Measurements from ENCODE around the gene SNCAIP. TPM values are rescaled to one million over a fixed set of nuclear protein-coding genes. Genes with fewer than 3 reads are reported as not detected.

SNCAIP gene
- total RNA-seq, 3 donors from 2014 or later (not counting 1 experiment from before 2014, with no cell fraction given), result 0.73 TPM; not detected in 2

DNA sequence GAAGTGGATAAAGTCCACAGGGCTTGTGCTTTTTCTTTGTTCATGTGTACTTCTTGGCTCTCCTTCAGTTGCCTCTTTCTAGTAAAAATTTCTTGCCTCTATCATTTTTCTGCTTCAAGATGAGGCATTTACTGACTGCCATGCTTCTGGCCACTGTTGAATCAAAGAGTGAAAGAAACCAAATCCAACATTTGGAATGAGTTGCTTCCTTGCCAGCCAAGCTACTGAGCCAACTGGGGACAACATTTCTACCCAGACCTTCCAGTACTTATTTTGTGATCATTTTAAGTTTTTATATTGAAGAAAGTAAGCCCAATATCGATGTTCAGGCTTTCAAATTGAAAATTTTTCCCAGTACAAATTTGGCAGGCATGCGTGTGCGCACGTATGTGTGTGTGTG, 73.2 kb downstream of the SNCAIP start:
- no peak overlapping the region for H3K4me3 Mint-ChIP-seq
- no peaks in the 10 kb centered on the region for H3K27me3 ChIP-seq (ENCODE audit: control insufficient read depth, insufficient read depth, low read length)
- H3K27ac ChIP-seq (ENCODE audit: low read length), result no peak overlapping the region
- DNase-seq (no peak), ATAC-seq (no peak)
- no peaks in the 10 kb centered on the region for H3K36me3 Mint-ChIP-seq
- H3K4me3 ChIP-seq (ENCODE audit: low read length), result no peak overlapping the region
- H3K27me3 Mint-ChIP-seq (ENCODE audit: low read depth in 2 of 2), result no peaks in the 10 kb centered on the region
- no peaks in the 10 kb centered on the region for H3K9me3 ChIP-seq (ENCODE audit: control insufficient read depth, insufficient read depth, low read length)
- H3K27ac Mint-ChIP-seq, result no peak overlapping the region
- no peak for TF ChIP-seq CTCF (IDR thresholded peaks at IDR 0.05)
- no peaks in the 10 kb centered on the region for H3K36me3 ChIP-seq (ENCODE audit: control insufficient read depth, insufficient read depth, low read length)
- 93% methylated on average over 4 of the region's 4 CpGs for WGBS (ENCODE audit: insufficient coverage)
- H3K4me1 ChIP-seq (ENCODE audit: control insufficient read depth, insufficient read depth, low read length), result no peaks in the 10 kb centered on the region
- peaks cover 3 to 4% of the 10 kb centered on the region in 2 donors for H3K9me3 Mint-ChIP-seq
- no peaks in the 10 kb centered on the region for H3K4me1 Mint-ChIP-seq
- intact Hi-C loops (cut with micrococcal nuclease), result no loop called here

- ATAC-seq (no peak), DNase-seq (no peak)
- H3K36me3 Mint-ChIP-seq, result no peaks in the 10 kb centered on the region
- TF ChIP-seq CTCF (IDR thresholded peaks at IDR 0.05), result no peak
- intact Hi-C loops (cut with micrococcal nuclease), result no loop called here
- 100% methylated on average over 1 of the region's 3 CpGs for WGBS (ENCODE audit: insufficient coverage)
- Histone ChIP-seq H3K27ac (ENCODE audit: low read length) (no peak overlapping the region), H3K9me3 (ENCODE audit: control insufficient read depth, insufficient read depth, low read length) (no peaks in the 10 kb centered on the region), H3K4me3 (ENCODE audit: low read length) (no peak overlapping the region), H3K36me3 (ENCODE audit: control insufficient read depth, insufficient read depth, low read length) (no peaks in the 10 kb centered on the region), H3K27me3 (ENCODE audit: control insufficient read depth, insufficient read depth, low read length) (no peaks in the 10 kb centered on the region), H3K4me1 (ENCODE audit: control insufficient read depth, insufficient read depth, low read length) (no peaks in the 10 kb centered on the region)
- no peak overlapping the region for H3K27ac Mint-ChIP-seq
- H3K27me3 Mint-ChIP-seq (ENCODE audit: low read depth in 2 of 2), result no peaks in the 10 kb centered on the region
- H3K9me3 Mint-ChIP-seq, result peaks cover 3 to 4% of the 10 kb centered on the region in 2 donors
- H3K4me3 Mint-ChIP-seq, result no peak overlapping the region
- H3K4me1 Mint-ChIP-seq, result no peaks in the 10 kb centered on the region
These were observed 73.8 kb downstream of the SNCAIP start for GRCh38 chr5:122385808-122386207.

DNA sequence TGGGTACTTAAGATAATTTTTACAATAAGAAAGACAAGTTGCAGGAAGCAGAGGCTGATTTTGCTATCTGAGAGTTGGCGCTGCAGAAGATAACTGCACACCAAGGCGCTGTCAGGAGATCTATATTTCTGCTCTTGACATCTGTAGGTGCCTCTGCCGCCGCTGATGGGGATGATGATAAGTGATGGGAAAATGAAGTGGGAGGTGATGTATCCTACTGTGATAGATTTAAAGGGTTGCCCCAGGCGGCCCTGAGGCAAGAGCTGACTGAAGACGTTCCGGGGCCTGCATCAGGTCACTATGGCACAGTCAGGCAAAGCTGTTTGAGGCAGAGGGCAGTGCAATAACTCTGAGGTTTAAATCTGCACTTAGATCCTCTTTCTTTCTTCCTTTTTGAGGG, 78.1 kb downstream of the SNCAIP start:
- Histone ChIP-seq H3K27ac (ENCODE audit: low read length) (no peak overlapping the region), H3K4me3 (ENCODE audit: low read length) (no peak overlapping the region), H3K4me1 (ENCODE audit: control insufficient read depth, insufficient read depth, low read length) (no peaks in the 10 kb centered on the region), H3K9me3 (ENCODE audit: control insufficient read depth, insufficient read depth, low read length) (no peaks in the 10 kb centered on the region), H3K36me3 (ENCODE audit: control insufficient read depth, insufficient read depth, low read length) (no peaks in the 10 kb centered on the region), H3K27me3 (ENCODE audit: control insufficient read depth, insufficient read depth, low read length) (no peaks in the 10 kb centered on the region)
- intact Hi-C loops (cut with micrococcal nuclease), result no loop called here
- peaks cover 0 to 2% of the 10 kb centered on the region in 2 donors for H3K9me3 Mint-ChIP-seq
- DNase-seq (no peak), ATAC-seq (no peak)
- H3K27me3 Mint-ChIP-seq (ENCODE audit: low read depth in 2 of 2), result no peaks in the 10 kb centered on the region
- WGBS (ENCODE audit: insufficient coverage), result 87% methylated on average over 7 of the region's 7 CpGs
- no peaks in the 10 kb centered on the region for H3K36me3 Mint-ChIP-seq
- no peak for TF ChIP-seq CTCF (IDR thresholded peaks at IDR 0.05)
- H3K4me3 Mint-ChIP-seq, result no peak overlapping the region
- H3K27ac Mint-ChIP-seq, result no peak overlapping the region
- H3K4me1 Mint-ChIP-seq, result no peaks in the 10 kb centered on the region

- H3K27ac ChIP-seq (ENCODE audit: low read length), result no peak overlapping the region
- no peak overlapping the region for H3K4me3 ChIP-seq (ENCODE audit: low read length)
- no peak for ATAC-seq
- no peaks in the 10 kb centered on the region for H3K4me1 Mint-ChIP-seq
- 89% methylated on average over 3 of the region's 3 CpGs for WGBS (ENCODE audit: insufficient coverage)
- no peaks in the 10 kb centered on the region for H3K27me3 ChIP-seq (ENCODE audit: control insufficient read depth, insufficient read depth, low read length)
- no peak for TF ChIP-seq CTCF (IDR thresholded peaks at IDR 0.05)
- no peak overlapping the region for H3K27ac Mint-ChIP-seq
- H3K4me3 Mint-ChIP-seq, result no peak overlapping the region
- H3K36me3 Mint-ChIP-seq, result no peaks in the 10 kb centered on the region
- peaks cover 0 to 2% of the 10 kb centered on the region in 2 donors for H3K9me3 Mint-ChIP-seq
- DNase-seq, result no peak
- no peaks in the 10 kb centered on the region for H3K4me1 ChIP-seq (ENCODE audit: control insufficient read depth, insufficient read depth, low read length)
- H3K9me3 ChIP-seq (ENCODE audit: control insufficient read depth, insufficient read depth, low read length), result no peaks in the 10 kb centered on the region
- intact Hi-C loops (cut with micrococcal nuclease), result no loop called here
- H3K36me3 ChIP-seq (ENCODE audit: control insufficient read depth, insufficient read depth, low read length), result no peaks in the 10 kb centered on the region
- no peaks in the 10 kb centered on the region for H3K27me3 Mint-ChIP-seq (ENCODE audit: low read depth in 2 of 2)
These were observed 78.7 kb downstream of the SNCAIP start for GRCh38 chr5:122390694-122391093.

Measured in natural killer cell (primary cell).